ENCODE results near the gene HMOX1.
"Not testable (repeated sequence)": the region's sequence is repeated elsewhere in the genome, so short reads cannot be mapped to it uniquely, and the experiment has no call there.

HMOX1 gene

GRCh38 chr22:35436421-35436820 is 55.5 kb downstream of the HMOX1 start:
- TF ChIP-seq CTCF (conservative IDR thresholded peaks at IDR 0.05; ENCODE audit: control insufficient read depth, insufficient read depth, low read depth, low read length) = no peak
- DNase-seq (ENCODE audit: low read depth) = no peak
- no peak overlapping the region for H3K4me3 ChIP-seq (ENCODE audit: control insufficient read depth, low read depth, low read length)

- H3K4me3 ChIP-seq (ENCODE audit: control insufficient read depth, low read depth, low read length) = no peak overlapping the region
- TF ChIP-seq CTCF (conservative IDR thresholded peaks at IDR 0.05; ENCODE audit: control insufficient read depth, insufficient read depth, low read depth, low read length) = no peak
- DNase-seq (ENCODE audit: low read depth) = no peak
Observed at GRCh38 chr22:35437049-35437448, 56.2 kb downstream of the HMOX1 start.

- not testable (repeated sequence) for H3K4me3 ChIP-seq (ENCODE audit: control insufficient read depth, low read depth, low read length); DNase-seq (ENCODE audit: low read depth)
Observed at GRCh38 chr22:35438673-35439364, 57.9 kb downstream of the HMOX1 start.

- DNase-seq (ENCODE audit: low read depth) = no peak
- no peak overlapping the region for H3K4me3 ChIP-seq (ENCODE audit: control insufficient read depth, low read depth, low read length)
- TF ChIP-seq CTCF (conservative IDR thresholded peaks at IDR 0.05; ENCODE audit: control insufficient read depth, insufficient read depth, low read depth, low read length) = no peak
Observed at GRCh38 chr22:35439365-35439717, 58.4 kb downstream of the HMOX1 start.

- no peak for TF ChIP-seq CTCF (conservative IDR thresholded peaks at IDR 0.05; ENCODE audit: control insufficient read depth, insufficient read depth, low read depth, low read length)
- H3K4me3 ChIP-seq (ENCODE audit: control insufficient read depth, low read depth, low read length) = no peak overlapping the region
- DNase-seq (ENCODE audit: low read depth) = peak; percentile 41
Observed at GRCh38 chr22:35440129-35440528, 59.2 kb downstream of the HMOX1 start.

GRCh38 chr22:35441489-35442100 is 60.7 kb downstream of the HMOX1 start:
- H3K4me3 ChIP-seq (ENCODE audit: control insufficient read depth, low read depth, low read length) = no peak overlapping the region
- no peak for TF ChIP-seq CTCF (conservative IDR thresholded peaks at IDR 0.05; ENCODE audit: control insufficient read depth, insufficient read depth, low read depth, low read length)
- no peak for DNase-seq (ENCODE audit: low read depth)

GRCh38 chr22:35442471-35442870 is 61.6 kb downstream of the HMOX1 start:
- no peak for DNase-seq (ENCODE audit: low read depth)
- H3K4me3 ChIP-seq (ENCODE audit: control insufficient read depth, low read depth, low read length) = no peak overlapping the region
- no peak for TF ChIP-seq CTCF (conservative IDR thresholded peaks at IDR 0.05; ENCODE audit: control insufficient read depth, insufficient read depth, low read depth, low read length)

Measured in fibroblast of mammary gland (primary cell).